GM11168 (cell line): ENCODE measurements around the gene TMEM165.

Experiments used
- in situ Hi-C: fragments of 300-500 bp; cut with MboI; formaldehyde crosslinking; loops from one replicate; pipeline ENCODE4 v1.12.0; 2022; ENCODE audit warnings: low sequenced_read_pairs; ENCODE audit not compliant: unreplicated experiment

Gene TMEM165, protein sequence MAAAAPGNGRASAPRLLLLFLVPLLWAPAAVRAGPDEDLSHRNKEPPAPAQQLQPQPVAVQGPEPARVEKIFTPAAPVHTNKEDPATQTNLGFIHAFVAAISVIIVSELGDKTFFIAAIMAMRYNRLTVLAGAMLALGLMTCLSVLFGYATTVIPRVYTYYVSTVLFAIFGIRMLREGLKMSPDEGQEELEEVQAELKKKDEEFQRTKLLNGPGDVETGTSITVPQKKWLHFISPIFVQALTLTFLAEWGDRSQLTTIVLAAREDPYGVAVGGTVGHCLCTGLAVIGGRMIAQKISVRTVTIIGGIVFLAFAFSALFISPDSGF

GRCh38 chr4:55395529-55396307, at the start of gene TMEM165:
TSS of gene TMEM165 (plus strand) at chr4:55395957. CDS start at chr4:55396190, 233 bp downstream.
- in situ Hi-C loops, result no loop called here

DNA sequence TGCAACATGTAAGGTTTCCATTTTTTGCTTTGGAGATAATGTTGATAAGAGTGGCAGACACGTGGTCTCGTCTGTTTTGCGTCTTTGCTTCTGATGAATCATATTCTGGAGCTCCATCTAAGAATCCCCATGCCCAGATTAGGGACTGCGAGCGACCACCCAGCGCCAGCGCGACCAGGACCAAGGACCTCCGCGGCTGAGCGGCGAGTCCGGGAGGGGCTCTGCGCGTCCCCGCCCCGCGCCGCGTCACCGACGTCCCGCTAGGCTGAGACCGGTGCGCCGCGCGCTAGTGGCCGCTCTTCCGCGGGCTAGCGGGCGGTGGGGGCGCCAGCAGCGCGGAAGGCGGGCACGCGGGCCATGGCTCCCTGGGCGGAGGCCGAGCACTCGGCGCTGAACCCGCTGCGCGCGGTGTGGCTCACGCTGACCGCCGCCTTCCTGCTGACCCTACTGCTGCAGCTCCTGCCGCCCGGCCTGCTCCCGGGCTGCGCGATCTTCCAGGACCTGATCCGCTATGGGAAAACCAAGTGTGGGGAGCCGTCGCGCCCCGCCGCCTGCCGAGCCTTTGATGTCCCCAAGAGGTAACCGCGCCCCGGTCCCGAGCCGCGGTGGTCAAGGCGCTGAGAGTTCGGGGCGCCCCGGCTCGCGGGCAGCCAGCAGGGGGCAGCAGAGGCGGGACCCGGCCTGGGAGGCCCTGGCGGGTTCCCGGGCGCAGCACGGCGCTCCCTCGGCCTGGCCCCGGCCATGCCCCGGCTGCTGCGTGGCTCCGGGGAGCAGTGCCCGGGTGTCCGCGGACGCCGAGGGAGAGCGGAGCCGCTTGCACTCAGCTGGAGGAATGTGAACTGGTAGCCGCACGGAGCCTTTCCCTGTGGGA, 49.5 kb upstream of the TMEM165 start, which contains the start of gene SRD5A3:
Gene SRD5A3 (plus strand): TSS at position 263 of the 871 bp plus-strand sequence. CDS start 95 bp downstream, at position 358.
- in situ Hi-C loops, result no loop called here

DNA sequence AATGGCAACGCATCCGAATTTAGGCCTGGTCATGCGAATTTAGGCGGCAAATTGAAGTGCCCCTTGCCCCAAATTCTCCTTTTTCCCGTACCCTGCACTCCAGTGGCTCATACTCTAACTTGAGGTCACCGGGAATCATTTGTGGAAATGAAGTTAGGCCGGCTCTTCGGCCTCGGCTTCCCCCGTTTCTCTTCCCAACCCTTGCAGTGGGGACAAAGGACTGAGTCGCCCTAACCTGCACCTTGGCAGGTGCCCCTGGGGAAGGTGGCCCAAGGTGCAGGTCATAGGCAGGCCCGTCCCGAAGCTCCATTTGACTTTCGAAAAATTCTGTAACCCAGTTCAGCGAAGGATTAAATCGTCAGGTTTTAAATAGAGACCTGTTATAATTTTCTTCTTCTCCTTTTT, 48.9 kb upstream of the TMEM165 start:
- in situ Hi-C loops, result no loop called here

GRCh38 chr4:55347610-55348228, 48.0 kb upstream of the TMEM165 start:
- in situ Hi-C loops, result no loop called here

- in situ Hi-C loops, result no loop called here
These were observed 47.3 kb upstream of the TMEM165 start for GRCh38 chr4:55348466-55348865.

DNA sequence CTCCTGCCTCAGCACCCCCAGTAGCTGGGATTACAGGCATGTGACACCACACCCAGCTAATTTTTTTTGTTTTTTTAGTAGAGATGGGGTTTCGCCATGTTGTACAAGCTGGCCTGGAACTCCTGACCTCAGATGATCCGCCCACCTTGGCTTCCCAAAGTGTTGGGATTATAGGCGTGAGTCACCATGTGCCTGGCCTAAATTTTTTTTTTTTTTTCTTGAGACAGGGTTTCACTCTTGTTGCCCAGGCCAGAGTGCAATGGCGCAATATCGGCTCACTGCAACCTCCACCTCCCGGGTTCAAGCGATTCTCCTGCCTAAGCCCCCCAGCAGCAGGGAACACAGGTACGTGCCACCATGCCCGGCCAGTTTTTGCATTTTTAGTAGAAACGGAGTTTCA, 44.9 kb upstream of the TMEM165 start:
- in situ Hi-C loops, result loop anchor here (25.0 kb wide), 1 partner anchor 511 kb away; the partner anchor contains the start of gene EXOC1

- in situ Hi-C loops, result loop anchor here (25.0 kb wide), 1 partner anchor 510 kb away; the partner anchor contains the start of gene EXOC1
These were observed 43.9 kb upstream of the TMEM165 start for GRCh38 chr4:55351824-55352223.

DNA sequence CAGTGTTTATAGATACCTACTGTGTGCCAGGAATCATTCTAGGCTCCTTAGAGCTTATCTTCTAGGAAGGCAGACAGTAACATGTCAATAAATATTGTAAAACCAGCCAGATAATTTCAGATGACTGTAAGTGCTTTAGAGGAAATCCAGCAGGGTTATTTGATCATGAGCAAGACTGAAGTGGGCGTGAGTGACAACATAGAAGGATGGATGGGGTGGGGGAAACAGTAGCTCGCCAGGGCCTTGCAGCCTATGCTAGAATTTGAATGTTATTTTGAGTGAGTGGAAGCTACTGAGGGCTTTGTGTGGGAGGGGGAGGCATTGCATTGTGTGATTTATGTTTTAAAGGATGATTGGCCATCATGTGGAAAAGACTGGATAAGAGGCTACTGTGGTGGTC, 43.0 kb upstream of the TMEM165 start:
- in situ Hi-C loops, result loop anchor here (25.0 kb wide), 1 partner anchor 510 kb away; the partner anchor contains the start of gene EXOC1

DNA sequence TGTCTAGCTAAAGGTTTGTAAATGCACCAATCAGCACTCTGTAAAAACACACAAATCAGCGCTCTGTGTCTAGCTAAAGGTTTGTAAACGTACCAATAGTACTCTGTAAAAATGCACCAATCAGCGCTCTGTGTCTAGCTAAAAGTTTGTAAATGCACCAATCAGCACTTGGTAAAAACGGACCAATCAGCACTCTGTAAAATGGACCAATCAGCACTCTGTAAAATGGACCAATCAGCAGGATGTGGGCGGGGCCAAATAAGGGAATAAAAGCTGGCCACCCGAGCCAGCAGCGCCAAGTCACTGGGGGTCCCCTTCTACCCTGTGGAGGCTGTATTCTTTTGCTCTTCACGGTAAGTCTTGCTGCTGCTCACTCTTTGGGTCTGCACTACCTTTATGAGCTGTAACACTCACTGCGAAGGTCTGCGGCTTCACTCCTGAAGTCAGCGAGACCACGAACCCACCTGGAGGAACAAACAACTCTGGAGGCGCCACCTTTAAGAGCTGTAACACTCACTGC, 42.5 kb upstream of the TMEM165 start:
- in situ Hi-C loops, result loop anchor here (25.0 kb wide), 1 partner anchor 509 kb away; the partner anchor contains the start of gene EXOC1

- in situ Hi-C loops, result loop anchor here (25.0 kb wide), 1 partner anchor 508 kb away; the partner anchor contains the start of gene EXOC1
These were observed 41.1 kb upstream of the TMEM165 start for GRCh38 chr4:55354648-55355047.

DNA sequence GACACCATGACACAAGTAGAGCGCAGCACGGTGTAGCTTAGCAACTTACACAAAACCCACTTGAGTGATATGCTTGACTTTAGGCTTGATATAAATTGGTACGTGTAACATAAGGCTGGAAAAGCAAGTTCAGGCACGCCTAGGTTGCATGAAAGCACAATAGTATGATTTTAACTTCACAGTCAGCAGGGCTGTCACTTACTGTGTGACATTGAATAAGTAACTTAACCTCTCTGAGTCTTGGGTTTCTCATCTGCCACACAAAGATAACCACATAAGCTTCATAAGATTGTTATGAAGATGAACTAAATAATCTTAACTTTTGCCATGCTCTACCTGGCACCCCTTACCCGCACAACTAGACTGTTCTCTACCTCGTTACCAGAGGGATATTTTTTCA, 40.2 kb upstream of the TMEM165 start:
- in situ Hi-C loops, result loop anchor here (25.0 kb wide), 1 partner anchor 507 kb away; the partner anchor contains the start of gene EXOC1

DNA sequence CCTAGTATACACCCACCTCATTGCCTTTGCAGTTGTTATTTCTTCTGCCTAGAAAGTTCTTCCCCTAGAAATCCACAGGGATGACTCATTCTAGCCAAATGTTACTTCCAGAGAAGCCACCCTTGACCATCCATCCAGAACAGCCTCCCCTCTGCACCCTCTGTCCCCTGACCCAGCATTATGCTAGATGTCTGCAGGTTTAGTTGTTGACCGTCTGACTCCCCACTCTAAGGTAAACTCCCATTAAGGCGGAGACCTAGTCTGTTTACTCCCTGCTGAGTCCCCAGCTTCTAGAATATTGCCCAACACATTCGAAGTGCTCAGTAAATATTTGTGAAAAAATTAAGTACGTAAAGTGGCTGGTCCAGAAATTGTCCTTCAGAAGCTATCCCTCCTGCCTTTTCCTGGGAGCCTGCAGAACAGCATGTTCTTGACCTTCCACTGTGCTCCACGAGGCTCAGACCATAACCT, 38.7 kb upstream of the TMEM165 start:
- in situ Hi-C loops, result loop anchor here (25.0 kb wide), 1 partner anchor 505 kb away; the partner anchor contains the start of gene EXOC1

DNA sequence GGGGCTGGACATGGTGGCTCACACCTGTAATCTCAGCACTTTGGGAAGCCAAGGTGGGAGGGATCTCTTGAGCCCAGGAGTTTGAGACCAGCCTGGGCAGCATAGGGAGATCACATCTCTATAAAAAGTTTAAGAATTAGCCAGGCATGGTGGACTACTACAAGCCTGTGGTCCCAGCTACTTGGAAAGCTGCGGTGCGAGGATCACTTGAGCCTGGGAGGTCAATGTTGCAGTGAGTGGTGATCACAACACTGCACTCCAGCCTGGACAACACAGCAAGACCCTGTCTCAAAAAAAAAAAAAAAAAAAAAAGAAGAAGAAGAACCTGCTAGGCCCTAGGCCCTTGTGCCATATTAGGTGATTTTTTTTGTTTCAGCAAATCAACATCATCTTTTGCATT, 37.5 kb upstream of the TMEM165 start:
- in situ Hi-C loops, result loop anchor here (25.0 kb wide), 1 partner anchor 504 kb away; the partner anchor contains the start of gene EXOC1

DNA sequence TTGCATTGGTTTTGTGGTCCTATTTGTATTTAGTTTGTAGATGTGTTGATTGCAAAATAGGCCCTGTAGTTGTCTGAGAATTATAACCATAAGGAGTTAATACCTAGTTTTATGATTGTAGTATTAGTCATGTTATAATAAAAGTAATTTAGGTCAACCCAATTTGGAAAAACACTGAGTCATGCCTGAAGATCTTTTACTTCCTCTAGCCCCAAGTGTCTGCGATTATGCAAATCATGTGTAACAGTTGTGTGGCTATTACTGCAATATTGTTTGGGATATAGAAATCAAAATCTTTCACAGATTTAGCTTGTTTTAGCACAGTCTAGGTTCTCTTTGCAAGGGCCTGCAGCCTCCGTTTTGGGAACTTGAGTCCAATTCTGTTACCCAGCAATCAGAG, 37.1 kb upstream of the TMEM165 start:
- in situ Hi-C loops, result loop anchor here (25.0 kb wide), 1 partner anchor 504 kb away; the partner anchor contains the start of gene EXOC1

GRCh38 chr4:55359397-55359916, 36.3 kb upstream of the TMEM165 start:
- in situ Hi-C loops, result loop anchor here (25.0 kb wide), 1 partner anchor 503 kb away; the partner anchor contains the start of gene EXOC1

DNA sequence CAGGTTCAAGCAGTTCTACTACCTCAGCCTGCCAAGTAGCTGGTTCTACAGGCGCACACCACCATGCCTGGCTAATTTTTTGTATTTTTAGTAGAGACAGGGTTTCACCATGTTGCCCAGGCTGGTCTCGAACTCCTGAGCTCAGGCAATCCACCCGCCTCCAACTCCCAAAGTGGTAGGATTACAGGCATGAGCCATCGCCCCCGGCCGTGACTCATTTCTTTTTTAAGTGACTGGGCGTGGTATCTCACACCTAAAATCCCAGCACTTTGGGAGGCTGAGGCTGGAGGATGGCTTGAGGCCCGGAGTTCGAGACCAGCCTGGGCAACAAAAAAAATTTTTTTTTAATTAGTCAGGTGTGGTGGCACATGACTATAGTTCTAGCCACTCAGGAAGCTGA, 32.8 kb upstream of the TMEM165 start:
- in situ Hi-C loops, result loop anchor here (25.0 kb wide), 1 partner anchor 499 kb away; the partner anchor contains the start of gene EXOC1

DNA sequence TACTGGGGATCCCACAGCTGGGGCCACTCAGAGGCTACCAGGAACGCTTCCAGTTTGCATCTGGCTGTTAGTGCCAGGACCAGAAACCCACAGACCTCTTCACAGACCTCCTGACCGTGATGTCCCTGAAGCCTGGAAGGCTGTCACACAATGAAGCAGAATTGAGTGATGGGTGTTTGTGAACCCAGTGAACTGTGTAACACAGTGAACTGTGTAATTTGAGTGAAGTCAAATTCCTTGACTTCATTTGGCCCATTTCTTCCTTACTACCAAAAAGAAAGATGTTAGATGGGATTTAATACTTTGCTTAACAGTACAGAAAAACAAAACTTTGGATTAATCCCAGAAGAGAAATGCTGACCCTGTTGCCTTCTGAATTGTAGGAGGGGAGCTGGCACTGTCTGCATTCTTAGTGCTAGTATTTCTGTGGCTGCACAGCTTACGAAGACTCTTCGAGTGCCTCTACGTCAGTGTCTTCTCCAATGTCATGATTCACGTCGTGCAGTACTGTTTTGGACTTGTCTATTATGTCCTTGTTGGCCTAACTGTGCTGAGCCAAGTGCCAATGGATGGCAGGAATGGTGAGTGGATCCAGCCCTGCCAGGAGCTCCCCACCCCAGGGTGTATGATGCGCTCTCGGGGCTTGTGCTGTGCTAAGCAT, 31.9 kb upstream of the TMEM165 start:
- in situ Hi-C loops, result loop anchor here (25.0 kb wide), 1 partner anchor 498 kb away; the partner anchor contains the start of gene EXOC1
